GM19395 (cell line): ENCODE data around the gene CSMD2.
"Not testable (repeated sequence)": the region's sequence is repeated elsewhere in the genome, so short reads cannot be mapped to it uniquely, and the experiment has no call there.

Experiments used
- ATAC-seq: cut with Tn5 transposase; IDR thresholded peaks from one replicate; pipeline ENCODE4 v1.9.1; 2021; ENCODE audit warnings: mild to moderate bottlenecking, moderate library complexity; ENCODE audit not compliant: unreplicated experiment

Gene CSMD2

GRCh38 chr1:34115233-34115632 is 49.8 kb downstream of the CSMD2 start:
- ATAC-seq = no peak

- ATAC-seq = no peak
Measured at GRCh38 chr1:34113887-34114286, 51.1 kb downstream of the CSMD2 start.

GRCh38 chr1:34113362-34113761 is 51.7 kb downstream of the CSMD2 start:
- ATAC-seq = no peak

GRCh38 chr1:34108711-34109110 is 56.3 kb downstream of the CSMD2 start:
- no peak for ATAC-seq

GRCh38 chr1:34108269-34108668 is 56.8 kb downstream of the CSMD2 start:
- no peak for ATAC-seq

- no peak for ATAC-seq
Measured at GRCh38 chr1:34101151-34101550, 63.9 kb downstream of the CSMD2 start.

GRCh38 chr1:34100332-34100731 is 64.7 kb downstream of the CSMD2 start:
- no peak for ATAC-seq

GRCh38 chr1:34092399-34092798 is 72.6 kb downstream of the CSMD2 start:
- not testable (repeated sequence) for ATAC-seq

GRCh38 chr1:34089731-34090130 is 75.3 kb downstream of the CSMD2 start:
- no peak for ATAC-seq

- ATAC-seq = no peak
Measured at GRCh38 chr1:34087986-34088385, 77.0 kb downstream of the CSMD2 start.

- no peak for ATAC-seq
Measured at GRCh38 chr1:34086561-34086960, 78.5 kb downstream of the CSMD2 start.

- ATAC-seq = no peak
Measured at GRCh38 chr1:34083974-34084373, 81.1 kb downstream of the CSMD2 start.

GRCh38 chr1:34082085-34082670 is 82.9 kb downstream of the CSMD2 start:
- ATAC-seq = not testable (repeated sequence)

GRCh38 chr1:34078383-34078782 is 86.6 kb downstream of the CSMD2 start:
- no peak for ATAC-seq

- no peak for ATAC-seq
Measured at GRCh38 chr1:34075576-34075975, 89.5 kb downstream of the CSMD2 start.

GRCh38 chr1:34073028-34073695 is 91.9 kb downstream of the CSMD2 start:
- ATAC-seq = no peak

- no peak for ATAC-seq
Measured at GRCh38 chr1:34070201-34070836, 94.7 kb downstream of the CSMD2 start.

- ATAC-seq = no peak
Measured at GRCh38 chr1:34066981-34067603, 97.9 kb downstream of the CSMD2 start.

- ATAC-seq = no peak
Measured at GRCh38 chr1:34066166-34066565, 98.9 kb downstream of the CSMD2 start.

- no peak for ATAC-seq
Measured at GRCh38 chr1:34065498-34065897, 99.5 kb downstream of the CSMD2 start.

GRCh38 chr1:34060901-34061415 is 104.1 kb downstream of the CSMD2 start:
- no peak for ATAC-seq
